DOHH2 (cell line): Measurements from ENCODE around the gene TMEM267.

ENCODE experiments used
- H3F3A ChIP-seq: fragments of 200-600 bp; sonication (generic), shearing (Covaris generic); 2 replicates; pipeline ENCODE4 v1.6.0; 2016; ENCODE audit warnings: antibody characterized with exemption, mild to moderate bottlenecking; ENCODE audit not compliant: control insufficient read depth, insufficient read depth
- H3K27ac ChIP-seq: fragments of 200-600 bp; sonication (generic); 2 replicates; pipeline ENCODE4 v1.5.1; 2014; ENCODE audit warnings: low read depth, mild to moderate bottlenecking, low read length, moderate library complexity
- H3K27me3 ChIP-seq: fragments of 200-600 bp; sonication (generic); 2 replicates; pipeline ENCODE4 v1.6.1; 2014; ENCODE audit warnings: mild to moderate bottlenecking, low read length, mixed read lengths; ENCODE audit not compliant: control insufficient read depth
- H3K36me3 ChIP-seq: fragments of 200-600 bp; sonication (generic); 2 replicates; pipeline ENCODE4 v1.6.1; 2014; ENCODE audit warnings: mild to moderate bottlenecking, low read length, moderate library complexity, mixed read lengths; ENCODE audit not compliant: control insufficient read depth
- H3K4me1 ChIP-seq: fragments of 200-600 bp; sonication (generic); 2 replicates; pipeline ENCODE4 v1.6.1; 2014; ENCODE audit warnings: mild to moderate bottlenecking, low read length, mixed read lengths; ENCODE audit not compliant: control insufficient read depth
- H3K4me2 ChIP-seq: fragments of 200-600 bp; sonication (generic); 2 replicates; pipeline ENCODE4 v1.6.0; 2014; ENCODE audit warnings: mild to moderate bottlenecking, low read length, moderate library complexity
- H3K4me3 ChIP-seq: fragments of 200-600 bp; sonication (generic); 2 replicates; pipeline ENCODE4 v1.5.1; 2014; ENCODE audit warnings: mild to moderate bottlenecking, low read length, mixed read lengths
- H3K79me2 ChIP-seq: fragments of 200-600 bp; sonication (generic); 2 replicates; pipeline ENCODE4 v1.6.1; 2014; ENCODE audit warnings: mild to moderate bottlenecking, low read length, mixed read lengths; ENCODE audit not compliant: control insufficient read depth
- H3K9me2 ChIP-seq: fragments of 200-600 bp; sonication (generic); replicated peaks from 2 replicates; pipeline ENCODE4 v1.6.1; 2014; ENCODE audit warnings: mild to moderate bottlenecking, low read length, mixed read lengths; ENCODE audit not compliant: control insufficient read depth
- H3K9me3 ChIP-seq: fragments of 200-600 bp; sonication (generic); 2 replicates; pipeline ENCODE4 v1.6.1; 2014; ENCODE audit warnings: antibody characterized with exemption, low read length, mixed read lengths; ENCODE audit not compliant: control insufficient read depth, insufficient read depth
- H4K20me1 ChIP-seq: fragments of 200-600 bp; sonication (generic); 2 replicates; pipeline ENCODE4 v1.6.0; 2014; ENCODE audit warnings: low read depth, mild to moderate bottlenecking, antibody characterized with exemption, low read length, moderate library complexity; ENCODE audit not compliant: control insufficient read depth, insufficient read depth
- EZH2phosphoT487 ChIP-seq: fragments of 200-600 bp; sonication (generic); IDR thresholded peaks from 2 replicates; pipeline ENCODE4 v1.6.1; 2017; ENCODE audit warnings: borderline replicate concordance, mild to moderate bottlenecking, antibody characterized with exemption, low read length, moderate library complexity, mixed read lengths
- TF ChIP-seq, protein P1 (sequence below): fragments of 200-600 bp; sonication (generic); IDR thresholded peaks from one replicate; pipeline ENCODE4 v1.5.1; 2014; ENCODE audit warnings: antibody characterized with exemption, mild to moderate bottlenecking, low read depth, low read length; ENCODE audit not compliant: poor library complexity, severe bottlenecking

TMEM267 gene

DNA sequence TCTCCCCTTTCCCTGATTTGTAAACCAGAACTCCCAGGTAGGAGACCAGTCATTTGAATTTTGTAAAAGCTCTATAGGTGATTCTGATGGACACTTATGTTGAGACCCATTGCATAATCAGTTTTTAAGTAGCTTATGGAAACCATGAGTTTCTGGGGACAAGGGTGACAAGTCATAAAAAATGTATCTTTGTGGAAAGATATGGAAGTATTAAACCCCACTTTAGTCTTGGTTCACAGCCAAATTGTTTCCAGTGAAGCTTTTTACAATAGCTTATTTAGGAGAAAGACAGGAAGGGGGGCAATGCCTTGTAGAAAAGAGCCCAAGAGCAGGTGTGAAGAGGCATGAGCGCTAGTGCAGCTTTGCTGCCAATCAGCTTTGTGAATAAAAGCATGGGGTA is 71.0 kb downstream of the TMEM267 start:
- H3K4me1 ChIP-seq = no peaks in the 10 kb centered on the region
- no peaks in the 10 kb centered on the region for H4K20me1 ChIP-seq
- H3K27ac ChIP-seq = no peak overlapping the region
- no peaks in the 10 kb centered on the region for H3K36me3 ChIP-seq
- H3K4me2 ChIP-seq = no peak overlapping the region
- H3F3A ChIP-seq = no peaks in the 10 kb centered on the region
- no peaks in the 10 kb centered on the region for H3K9me3 ChIP-seq
- H3K27me3 ChIP-seq = no peaks in the 10 kb centered on the region
- no peak overlapping the region for H3K4me3 ChIP-seq
- no peaks in the 10 kb centered on the region for H3K79me2 ChIP-seq
- TF ChIP-seq, protein P1, sequence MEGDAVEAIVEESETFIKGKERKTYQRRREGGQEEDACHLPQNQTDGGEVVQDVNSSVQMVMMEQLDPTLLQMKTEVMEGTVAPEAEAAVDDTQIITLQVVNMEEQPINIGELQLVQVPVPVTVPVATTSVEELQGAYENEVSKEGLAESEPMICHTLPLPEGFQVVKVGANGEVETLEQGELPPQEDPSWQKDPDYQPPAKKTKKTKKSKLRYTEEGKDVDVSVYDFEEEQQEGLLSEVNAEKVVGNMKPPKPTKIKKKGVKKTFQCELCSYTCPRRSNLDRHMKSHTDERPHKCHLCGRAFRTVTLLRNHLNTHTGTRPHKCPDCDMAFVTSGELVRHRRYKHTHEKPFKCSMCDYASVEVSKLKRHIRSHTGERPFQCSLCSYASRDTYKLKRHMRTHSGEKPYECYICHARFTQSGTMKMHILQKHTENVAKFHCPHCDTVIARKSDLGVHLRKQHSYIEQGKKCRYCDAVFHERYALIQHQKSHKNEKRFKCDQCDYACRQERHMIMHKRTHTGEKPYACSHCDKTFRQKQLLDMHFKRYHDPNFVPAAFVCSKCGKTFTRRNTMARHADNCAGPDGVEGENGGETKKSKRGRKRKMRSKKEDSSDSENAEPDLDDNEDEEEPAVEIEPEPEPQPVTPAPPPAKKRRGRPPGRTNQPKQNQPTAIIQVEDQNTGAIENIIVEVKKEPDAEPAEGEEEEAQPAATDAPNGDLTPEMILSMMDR = no peak
- TF ChIP-seq EZH2phosphoT487 = no peak
- no peaks in the 10 kb centered on the region for H3K9me2 ChIP-seq

- no peaks in the 10 kb centered on the region for H3F3A ChIP-seq
- H3K9me3 ChIP-seq = no peaks in the 10 kb centered on the region
- H3K4me1 ChIP-seq = no peaks in the 10 kb centered on the region
- H3K36me3 ChIP-seq = no peaks in the 10 kb centered on the region
- no peak within 1 kb of the TSS for H3K27ac ChIP-seq
- H3K79me2 ChIP-seq = no peaks in the 10 kb centered on the region
- TF ChIP-seq, protein P1 = no peak
- no peak for TF ChIP-seq EZH2phosphoT487
- no peak within 1 kb of the TSS for H3K4me2 ChIP-seq
- no peaks in the 10 kb centered on the region for H4K20me1 ChIP-seq
- no peaks in the 10 kb centered on the region for H3K27me3 ChIP-seq
- no peak within 1 kb of the TSS for H3K4me3 ChIP-seq
- no peaks in the 10 kb centered on the region for H3K9me2 ChIP-seq
Measured at GRCh38 chr5:43412156-43412555, 71.5 kb downstream of the TMEM267 start, which contains the start of gene CCL28. CCL28 (minus strand) TSS chr5:43412391; CDS start chr5:43412316, 75 bp downstream.

- no peaks in the 10 kb centered on the region for H3K9me3 ChIP-seq
- TF ChIP-seq, protein P1 = no peak
- no peak for TF ChIP-seq EZH2phosphoT487
- no peaks in the 10 kb centered on the region for H4K20me1 ChIP-seq
- no peaks in the 10 kb centered on the region for H3K36me3 ChIP-seq
- H3K4me1 ChIP-seq = no peaks in the 10 kb centered on the region
- no peaks in the 10 kb centered on the region for H3K9me2 ChIP-seq
- no peaks in the 10 kb centered on the region for H3K79me2 ChIP-seq
- H3K4me3 ChIP-seq = no peak overlapping the region
- no peak overlapping the region for H3K4me2 ChIP-seq
- no peak overlapping the region for H3K27ac ChIP-seq
- H3F3A ChIP-seq = no peaks in the 10 kb centered on the region
- H3K27me3 ChIP-seq = no peaks in the 10 kb centered on the region
Measured at GRCh38 chr5:43411495-43411894, 72.2 kb downstream of the TMEM267 start.

GRCh38 chr5:43410414-43410813 is 73.3 kb downstream of the TMEM267 start:
- Histone ChIP-seq H4K20me1 (no peaks in the 10 kb centered on the region), H3K27me3 (no peaks in the 10 kb centered on the region), H3K36me3 (no peaks in the 10 kb centered on the region), H3K4me2 (no peak overlapping the region), H3K9me2 (no peaks in the 10 kb centered on the region), H3F3A (no peaks in the 10 kb centered on the region), H3K4me3 (no peak overlapping the region), H3K4me1 (no peaks in the 10 kb centered on the region), H3K9me3 (no peaks in the 10 kb centered on the region), H3K79me2 (no peaks in the 10 kb centered on the region), H3K27ac (no peak overlapping the region)
- TF ChIP-seq EZH2phosphoT487 = no peak
- TF ChIP-seq, protein P1 = no peak
